GM12892 (cell line): ENCODE results near the gene DCUN1D4.

ENCODE experiments used
- POLR2A ChIP-seq: IDR thresholded peaks from 2 replicates; pipeline ENCODE4 v1.6.1; 2011; ENCODE audit warnings: low read depth, low read length, control low read depth
- POLR2AphosphoS5 ChIP-seq: IDR thresholded peaks from 2 replicates; pipeline ENCODE4 v1.6.1; 2011; ENCODE audit warnings: low read depth, low read length, control low read depth
- TAF1 ChIP-seq: IDR thresholded peaks from 2 replicates; pipeline ENCODE4 v1.6.1; 2011; ENCODE audit warnings: low read depth, mild to moderate bottlenecking, control low read depth, low read length, borderline replicate concordance

- no peak for TF ChIP-seq POLR2AphosphoS5
- no peak for TF ChIP-seq POLR2A
- TF ChIP-seq TAF1, result no peak
Measured at GRCh38 chr4:51820443-51821234, 22.3 kb upstream of the DCUN1D4 start.
